GM12892 (cell line): ENCODE measurements around the gene RASSF4. TPM values are rescaled to one million over a fixed set of nuclear protein-coding genes. Genes with fewer than 3 reads are reported as not detected.
A peak's percentile ranks its signal among the peaks of the same experiment; 100 is the strongest.

ENCODE experiments used
- DNase-seq: peaks from one replicate; pipeline ENCODE4 v3.0.0; 2011; ENCODE audit not compliant: insufficient read length
- FAIRE-seq: peaks from 2 replicates; lab custom pipeline; 2011; peaks lifted over from hg19 to GRCh38; lab: Jason Lieb, UNC
- POLR2A ChIP-seq: IDR thresholded peaks from 2 replicates; pipeline ENCODE4 v1.6.1; 2011; ENCODE audit warnings: low read depth, low read length, control low read depth
- POLR2AphosphoS5 ChIP-seq: IDR thresholded peaks from 2 replicates; pipeline ENCODE4 v1.6.1; 2011; ENCODE audit warnings: low read depth, low read length, control low read depth
- TAF1 ChIP-seq: IDR thresholded peaks from 2 replicates; pipeline ENCODE4 v1.6.1; 2011; ENCODE audit warnings: low read depth, mild to moderate bottlenecking, control low read depth, low read length, borderline replicate concordance
- polyA plus RNA-seq: library from polyadenylated mRNA; unstranded; fragments of >200 nt; gene quantifications from one replicate; pipeline ENCODE4 v1.2.1, GENCODE V29; 2012; ENCODE audit warnings: missing spikeins, inconsistent platforms; ENCODE audit not compliant: missing spikeins

RASSF4 gene, protein sequence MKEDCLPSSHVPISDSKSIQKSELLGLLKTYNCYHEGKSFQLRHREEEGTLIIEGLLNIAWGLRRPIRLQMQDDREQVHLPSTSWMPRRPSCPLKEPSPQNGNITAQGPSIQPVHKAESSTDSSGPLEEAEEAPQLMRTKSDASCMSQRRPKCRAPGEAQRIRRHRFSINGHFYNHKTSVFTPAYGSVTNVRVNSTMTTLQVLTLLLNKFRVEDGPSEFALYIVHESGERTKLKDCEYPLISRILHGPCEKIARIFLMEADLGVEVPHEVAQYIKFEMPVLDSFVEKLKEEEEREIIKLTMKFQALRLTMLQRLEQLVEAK
- 29.4 TPM for polyA plus RNA-seq

DNA sequence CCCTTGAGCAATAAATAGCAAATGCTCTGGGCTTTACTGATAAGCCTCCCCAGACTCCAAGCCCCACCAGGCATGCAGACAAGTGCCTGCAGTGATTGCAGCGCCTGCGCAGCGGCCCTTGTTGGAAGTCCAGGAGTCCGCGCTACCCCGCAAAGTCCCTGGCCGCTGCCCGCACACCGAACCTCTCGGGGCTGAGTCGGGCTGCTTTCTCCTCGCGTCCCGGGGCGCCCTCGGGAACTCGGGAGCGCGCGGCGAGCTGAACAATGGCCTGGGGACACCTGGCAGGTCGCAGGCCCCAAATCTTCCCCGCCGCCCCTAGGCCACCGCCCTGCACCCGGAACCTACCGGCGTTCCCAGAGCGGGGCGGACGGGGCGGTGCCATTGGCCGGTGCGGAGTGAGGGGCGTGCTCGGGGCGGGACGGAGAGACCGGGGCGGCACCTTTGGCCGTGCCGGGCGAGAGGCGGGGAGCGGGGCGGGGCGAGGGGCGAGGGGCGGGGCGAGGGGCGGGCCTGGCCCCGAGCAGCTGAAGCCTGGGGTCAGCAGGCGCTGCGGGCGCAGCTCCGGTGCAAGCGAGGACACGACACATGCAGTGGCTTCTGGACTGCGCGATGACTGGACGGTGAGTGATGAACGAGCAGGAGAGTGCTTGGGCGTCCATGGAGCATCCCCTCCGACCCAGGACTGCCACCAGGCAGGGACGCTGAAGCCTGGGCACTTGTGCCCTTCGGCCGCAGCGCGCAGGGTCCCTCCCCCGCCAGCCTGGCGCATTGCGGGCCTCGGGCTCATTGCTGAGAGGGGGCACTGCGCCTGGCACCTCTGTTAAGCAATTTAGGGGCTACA, at the start of gene RASSF4:
Gene RASSF4, plus strand, starts transcription at position 556 of the 841 bp plus-strand sequence. CDS start 10,401 bp downstream, outside the sequence.
- FAIRE-seq (peak; percentile 96), DNase-seq (peak; percentile 98)
- TF ChIP-seq POLR2AphosphoS5 = peak; percentile 55; the same call in 1 of the 2 replicates
- TF ChIP-seq TAF1 = no peak; the same call in 1 of the 2 replicates
- peak; percentile 88 for TF ChIP-seq POLR2A

DNA sequence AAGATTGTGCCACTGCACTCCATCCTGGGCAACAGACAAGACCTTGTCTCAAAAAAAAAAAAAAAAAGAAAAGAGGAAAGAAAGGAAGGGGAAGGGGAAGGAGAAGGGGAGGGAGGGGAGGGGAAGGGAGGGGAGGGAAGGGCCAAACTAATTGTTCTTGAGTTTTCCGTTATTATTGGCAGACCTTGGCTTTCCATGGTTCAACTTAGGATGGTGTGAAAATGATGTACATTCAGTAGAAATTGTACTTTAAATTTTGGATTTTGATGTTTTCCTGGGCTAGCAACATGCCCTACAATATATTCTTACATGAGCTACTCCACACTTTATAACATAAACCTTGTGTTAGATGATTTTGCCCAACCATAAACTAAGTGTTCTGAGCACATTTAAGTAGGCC, 49.7 kb upstream of the RASSF4 start:
- FAIRE-seq (no peak), DNase-seq (no peak)
- TF ChIP-seq TAF1 (no peak), POLR2A (no peak), POLR2AphosphoS5 (no peak)

DNA sequence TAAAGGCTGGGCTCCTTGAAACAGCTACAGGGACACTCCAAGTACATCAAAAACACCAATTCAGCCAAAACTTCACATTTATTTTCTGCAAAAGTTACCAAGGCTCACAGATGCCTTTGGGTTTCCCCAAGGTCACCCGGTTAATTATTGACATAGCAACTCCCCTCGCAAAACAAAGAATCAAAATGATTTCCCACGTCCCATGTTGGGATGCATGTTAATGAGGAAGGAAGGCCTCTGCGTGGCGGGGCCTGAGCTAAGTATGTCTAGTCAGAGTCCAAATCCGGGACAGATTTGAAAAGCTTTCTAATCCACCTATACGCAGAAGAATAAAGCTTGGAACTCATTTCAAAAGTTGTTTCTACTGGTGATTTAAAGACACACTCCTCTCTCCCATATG, 49.0 kb upstream of the RASSF4 start:
- DNase-seq (no peak), FAIRE-seq (no peak)
- TF ChIP-seq POLR2A = no peak
- TF ChIP-seq POLR2AphosphoS5 = no peak
- no peak for TF ChIP-seq TAF1

DNA sequence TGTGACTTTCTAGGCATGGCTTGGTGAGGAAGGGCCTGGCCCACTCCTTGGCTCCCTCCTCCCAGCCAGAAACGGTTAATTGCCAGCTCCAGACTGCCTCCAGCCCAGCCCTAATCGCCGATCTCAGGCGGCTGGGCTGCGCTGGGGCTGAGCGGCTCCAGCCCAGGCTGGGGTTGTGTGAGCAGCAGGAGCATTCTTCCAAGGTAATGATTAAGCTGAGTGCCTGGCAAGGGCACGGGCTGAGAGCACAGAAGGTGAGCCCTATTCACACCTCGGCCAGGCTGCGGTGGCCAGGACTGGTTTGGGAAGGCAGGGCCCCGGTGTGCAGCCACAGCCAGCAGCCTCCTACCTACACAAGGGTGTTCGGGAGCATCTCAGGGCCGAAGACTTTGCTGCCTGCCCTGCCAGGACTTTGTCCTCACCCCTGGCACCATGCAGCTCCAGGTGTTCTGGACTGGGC, 48.5 kb upstream of the RASSF4 start, which contains the start of gene TMEM72:
Gene TMEM72, plus strand, starts transcription at position 257 of the 460 bp plus-strand sequence. Its CDS starts 176 bp downstream, at position 433.
- DNase-seq (no peak), FAIRE-seq (no peak)
- TF ChIP-seq POLR2AphosphoS5 (no peak), POLR2A (no peak), TAF1 (no peak)

DNA sequence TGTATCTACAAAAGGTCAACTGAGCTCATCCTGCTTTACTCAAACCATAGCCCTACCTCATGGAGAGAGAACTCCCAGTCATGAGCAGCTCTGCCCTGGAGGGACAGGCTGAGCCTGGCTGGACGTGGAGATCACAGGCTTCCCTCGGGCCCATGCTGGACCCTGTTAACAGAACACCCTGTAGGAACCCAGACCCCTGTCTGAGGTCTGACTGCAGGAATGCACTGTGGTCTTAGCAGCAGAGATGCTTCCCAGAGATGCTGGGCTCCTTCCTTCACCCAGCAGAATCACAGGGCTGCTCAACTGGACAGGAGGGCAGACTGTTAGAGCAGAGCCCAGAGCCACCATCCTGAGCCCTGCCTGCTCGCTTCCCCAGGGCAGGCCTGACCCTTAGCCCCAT, 47.7 kb upstream of the RASSF4 start:
- FAIRE-seq (no peak), DNase-seq (no peak)
- TF ChIP-seq TAF1 (no peak), POLR2A (no peak), POLR2AphosphoS5 (no peak)

DNA sequence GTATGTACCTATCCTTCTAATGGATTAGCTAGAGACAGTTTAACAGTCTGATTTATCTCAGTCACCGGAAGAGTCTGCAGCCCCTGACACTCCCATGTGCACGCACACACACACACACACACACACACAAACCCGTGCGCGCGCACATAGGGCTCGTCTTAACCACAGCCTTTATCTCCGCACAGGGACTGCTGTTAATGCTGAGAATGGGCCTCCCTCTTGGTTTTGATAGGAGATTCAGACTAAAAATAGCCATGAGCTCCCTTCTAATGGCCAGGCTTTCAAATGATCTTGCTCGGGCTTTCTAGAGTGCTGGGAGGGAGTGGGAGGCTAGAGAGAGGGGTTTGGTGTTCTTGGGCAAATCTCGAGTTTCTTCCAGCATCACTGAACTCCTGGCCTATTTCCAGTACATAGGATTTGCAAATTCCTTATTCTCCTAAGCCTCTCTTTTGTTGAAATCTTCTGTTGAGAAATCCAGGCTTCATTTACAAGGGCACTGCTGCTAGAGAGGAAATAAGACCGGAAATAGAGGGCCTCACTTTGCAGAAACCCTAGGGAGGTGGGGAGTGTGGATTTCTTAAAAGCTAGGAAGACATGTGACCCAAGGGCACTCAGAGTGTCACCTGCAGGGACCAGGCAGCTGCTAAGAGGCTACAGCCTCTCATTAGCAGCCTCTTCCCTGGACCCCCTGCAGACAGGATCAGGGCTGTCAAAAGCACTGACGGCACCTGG, 46.1 kb upstream of the RASSF4 start:
- no peak for DNase-seq
- no peak for TF ChIP-seq TAF1
- no peak for TF ChIP-seq POLR2A
- TF ChIP-seq POLR2AphosphoS5 = no peak
- FAIRE-seq = no peak

DNA sequence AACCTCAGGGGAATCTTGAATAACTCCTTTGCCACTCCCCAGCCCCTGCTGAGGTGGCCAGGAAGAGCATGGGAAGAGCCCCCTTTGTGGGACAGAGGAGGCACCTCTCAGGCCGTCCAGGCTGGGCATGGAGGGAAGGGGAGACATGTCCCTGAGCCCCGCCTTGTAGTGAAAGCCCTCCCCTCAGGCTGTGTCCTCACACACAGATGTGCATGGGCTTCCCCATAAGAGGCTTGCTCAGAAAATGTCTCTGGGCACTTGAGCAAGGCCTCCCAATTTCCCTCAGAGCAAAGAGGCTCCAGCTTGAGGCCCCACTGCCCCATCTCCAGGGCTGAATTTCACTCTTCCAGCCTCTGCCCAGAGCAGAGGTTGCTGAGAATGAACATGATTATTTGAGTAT, 44.7 kb upstream of the RASSF4 start:
- DNase-seq = no peak
- no peak for TF ChIP-seq POLR2A
- no peak for TF ChIP-seq TAF1
- TF ChIP-seq POLR2AphosphoS5 = no peak
- FAIRE-seq = no peak

DNA sequence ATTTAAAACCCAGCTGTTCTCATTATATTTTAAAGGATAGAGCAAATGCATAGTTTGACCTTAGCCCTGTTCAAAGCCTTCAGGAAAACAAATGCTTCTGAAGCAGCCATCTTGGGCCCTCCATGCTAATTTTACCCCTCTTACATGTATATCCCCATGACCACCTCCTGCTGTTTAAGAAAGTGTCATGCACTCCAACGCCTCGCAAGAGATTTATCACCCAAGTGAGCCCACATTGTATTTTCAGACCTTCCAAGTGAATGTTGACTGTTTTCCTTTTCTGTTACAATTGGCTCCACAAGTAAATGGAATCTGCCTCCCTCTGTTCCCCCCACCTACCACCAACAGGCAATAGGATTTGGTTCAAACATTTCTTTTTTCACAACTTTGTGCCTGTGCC, 43.2 kb upstream of the RASSF4 start:
- no peak for FAIRE-seq
- no peak for DNase-seq
- TF ChIP-seq POLR2AphosphoS5 = no peak

DNA sequence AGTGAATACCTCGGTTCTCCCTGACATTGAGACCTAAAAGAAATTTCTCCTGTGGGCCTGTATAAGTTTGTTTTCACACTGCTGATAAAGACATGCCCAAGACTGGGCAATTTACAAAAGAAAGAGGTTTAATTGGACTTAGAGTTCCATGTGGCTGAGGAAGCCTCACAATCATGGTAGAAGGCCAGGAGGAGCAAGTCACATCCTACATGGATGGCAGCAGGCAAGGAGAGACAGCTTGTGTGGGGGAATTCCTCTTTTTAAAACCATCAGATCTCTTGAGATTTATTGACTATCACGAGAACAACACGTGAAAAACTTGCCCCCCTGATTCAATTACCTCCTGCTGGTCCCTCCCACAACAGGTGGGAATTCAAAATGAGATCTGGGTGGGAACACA, 41.8 kb upstream of the RASSF4 start:
- TF ChIP-seq TAF1 (no peak), POLR2A (no peak), POLR2AphosphoS5 (no peak)

DNA sequence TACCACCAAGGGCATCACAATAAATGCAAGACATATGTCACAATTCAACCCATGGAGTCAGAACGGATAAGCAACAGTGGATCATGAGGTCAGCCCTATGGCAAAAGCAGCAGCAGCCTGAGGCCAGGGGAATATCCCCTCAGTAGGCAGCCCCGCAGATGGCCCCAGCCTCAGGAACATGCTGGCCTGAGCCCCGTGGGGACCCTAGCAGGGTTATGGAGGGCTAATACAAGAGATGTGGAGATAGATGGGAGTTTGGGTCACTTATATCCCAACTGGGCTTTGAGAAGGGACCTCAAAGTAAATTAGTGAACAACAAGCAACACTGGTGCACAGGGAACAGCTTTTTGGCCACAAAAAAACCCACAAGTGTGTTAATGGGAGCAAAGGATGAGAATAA, 39.4 kb upstream of the RASSF4 start:
- DNase-seq (no peak), FAIRE-seq (no peak)
- TF ChIP-seq POLR2AphosphoS5 (no peak), POLR2A (no peak), TAF1 (no peak)

More for the DNA sequence above, 41.8 kb upstream of the RASSF4 start:
- no peak for FAIRE-seq
- no peak for DNase-seq

DNA sequence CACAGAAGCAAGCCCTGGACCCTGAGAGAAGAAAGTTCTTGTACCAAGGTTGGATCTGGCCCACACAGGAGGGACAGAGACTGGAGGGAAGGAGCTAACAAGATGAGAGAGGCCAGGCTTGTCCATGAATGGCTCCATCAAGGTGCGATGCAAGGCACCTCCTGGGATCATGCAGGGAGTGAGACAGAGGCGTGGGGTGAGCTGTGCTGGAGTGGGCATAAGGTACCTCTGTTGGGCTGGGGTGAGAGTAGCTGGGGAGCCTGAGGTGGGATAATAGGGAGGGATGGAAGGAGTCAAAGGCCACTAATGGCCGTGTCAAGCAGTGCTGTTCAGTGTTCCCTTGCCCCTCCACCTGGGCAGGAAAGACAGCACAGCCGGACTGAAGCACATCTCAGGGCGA, 38.5 kb upstream of the RASSF4 start:
- DNase-seq = no peak
- TF ChIP-seq POLR2AphosphoS5 (no peak), TAF1 (no peak), POLR2A (no peak)
- no peak for FAIRE-seq

DNA sequence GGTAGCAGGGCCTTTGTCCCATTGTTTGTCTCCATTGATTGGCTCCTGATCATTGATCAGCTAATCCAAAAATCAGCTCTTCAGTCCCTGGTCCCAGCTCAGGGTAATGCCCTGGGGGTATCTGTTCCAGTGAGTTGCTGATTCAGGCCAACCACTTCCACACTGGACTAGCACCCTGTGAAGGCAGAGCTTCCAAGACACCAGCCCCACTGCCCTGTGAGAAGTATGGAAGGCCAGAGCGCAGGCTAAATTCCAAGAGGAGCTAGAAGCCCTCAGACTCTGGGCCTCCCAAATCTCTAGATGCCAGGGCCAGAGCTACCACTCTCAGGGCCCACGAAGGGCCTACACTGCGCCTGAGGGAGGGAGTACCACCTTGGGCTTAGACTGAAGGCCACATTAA, 38.1 kb upstream of the RASSF4 start:
- TF ChIP-seq POLR2AphosphoS5 (no peak), TAF1 (no peak), POLR2A (no peak)
- no peak for FAIRE-seq

More for the DNA sequence above, 38.1 kb upstream of the RASSF4 start:
- no peak for DNase-seq
